Measurements from ENCODE around the gene CSMD2.

CSMD2 gene

DNA sequence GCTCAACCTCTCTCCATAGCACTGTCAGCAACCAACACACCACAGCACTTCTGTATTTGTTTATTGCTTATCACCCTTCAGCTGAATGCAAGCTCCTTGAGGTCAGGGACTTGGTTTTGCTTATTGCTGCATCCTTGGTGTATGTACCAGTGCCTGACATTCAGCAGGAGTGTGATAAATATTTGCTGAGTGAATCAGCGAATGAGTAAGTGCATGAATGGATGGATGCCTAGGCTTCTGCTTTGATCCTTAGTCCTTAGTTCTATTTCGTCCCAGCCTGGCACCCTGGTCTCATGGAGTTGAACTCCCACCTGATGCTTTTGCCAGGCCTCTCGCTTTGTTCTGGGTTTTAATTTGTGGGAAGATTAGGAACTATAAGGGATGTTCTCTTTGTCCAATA, 604.4 kb downstream of the CSMD2 start:
- no peaks in the 10 kb centered on the region for H3K36me3 ChIP-seq (replicated peaks; ENCODE audit: low read depth, low read length)
- H4K20me1 ChIP-seq (ENCODE audit: insufficient read depth, low read length), result no peaks in the 10 kb centered on the region
- no peak overlapping the region for H3K4me2 ChIP-seq (ENCODE audit: low read length)
- H2AFZ ChIP-seq (ENCODE audit: low read depth, low read length), result no peak overlapping the region
- TF ChIP-seq EZH2phosphoT487 (IDR thresholded peaks at IDR 0.05; ENCODE audit: low read depth), result no peak
- TF ChIP-seq, protein P1, sequence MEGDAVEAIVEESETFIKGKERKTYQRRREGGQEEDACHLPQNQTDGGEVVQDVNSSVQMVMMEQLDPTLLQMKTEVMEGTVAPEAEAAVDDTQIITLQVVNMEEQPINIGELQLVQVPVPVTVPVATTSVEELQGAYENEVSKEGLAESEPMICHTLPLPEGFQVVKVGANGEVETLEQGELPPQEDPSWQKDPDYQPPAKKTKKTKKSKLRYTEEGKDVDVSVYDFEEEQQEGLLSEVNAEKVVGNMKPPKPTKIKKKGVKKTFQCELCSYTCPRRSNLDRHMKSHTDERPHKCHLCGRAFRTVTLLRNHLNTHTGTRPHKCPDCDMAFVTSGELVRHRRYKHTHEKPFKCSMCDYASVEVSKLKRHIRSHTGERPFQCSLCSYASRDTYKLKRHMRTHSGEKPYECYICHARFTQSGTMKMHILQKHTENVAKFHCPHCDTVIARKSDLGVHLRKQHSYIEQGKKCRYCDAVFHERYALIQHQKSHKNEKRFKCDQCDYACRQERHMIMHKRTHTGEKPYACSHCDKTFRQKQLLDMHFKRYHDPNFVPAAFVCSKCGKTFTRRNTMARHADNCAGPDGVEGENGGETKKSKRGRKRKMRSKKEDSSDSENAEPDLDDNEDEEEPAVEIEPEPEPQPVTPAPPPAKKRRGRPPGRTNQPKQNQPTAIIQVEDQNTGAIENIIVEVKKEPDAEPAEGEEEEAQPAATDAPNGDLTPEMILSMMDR (IDR thresholded peaks at IDR 0.05; ENCODE audit: low read depth, low read length), result no peak
- no peaks in the 10 kb centered on the region for H3K9me3 ChIP-seq (ENCODE audit: insufficient read depth, low read length)
- no peak overlapping the region for H3K9ac ChIP-seq (ENCODE audit: low read length)
- 0 out of 2 replicates have a peak, but pooled peaks cover 5% of the 10 kb centered on the region for H3K27me3 ChIP-seq (ENCODE audit: low read depth, low read length)
- no peak overlapping the region for H3K27ac ChIP-seq (ENCODE audit: low read length)
- no peaks in the 10 kb centered on the region for H3K4me1 ChIP-seq (ENCODE audit: low read length)
- H3K4me3 ChIP-seq (ENCODE audit: low read length), result no peak overlapping the region
- no peaks in the 10 kb centered on the region for H3K79me2 ChIP-seq (ENCODE audit: low read length)

DNA sequence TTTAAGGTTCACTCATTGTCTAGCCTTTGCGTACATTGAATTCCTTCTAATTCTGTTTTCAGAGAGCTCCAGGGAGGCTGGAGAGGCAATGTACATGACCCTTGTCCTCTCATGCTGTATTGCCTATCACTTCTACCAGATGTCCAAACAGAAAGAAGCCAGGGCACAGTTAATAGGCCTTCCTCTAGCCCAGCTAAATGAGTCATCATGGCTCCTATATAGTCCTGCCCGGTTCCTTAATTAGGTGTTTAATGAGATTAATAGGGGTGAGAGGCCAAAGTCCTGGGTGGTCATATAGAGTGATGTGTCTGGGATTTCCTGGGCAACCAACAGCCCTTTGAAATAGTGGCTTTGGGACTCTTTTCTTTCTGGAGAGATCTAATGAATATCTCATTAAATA, 616.3 kb downstream of the CSMD2 start:
- H3K36me3 ChIP-seq (replicated peaks; ENCODE audit: low read depth, low read length), result no peaks in the 10 kb centered on the region
- no peak overlapping the region for H3K9ac ChIP-seq (ENCODE audit: low read length)
- no peak overlapping the region for H3K27ac ChIP-seq (ENCODE audit: low read length)
- H3K4me3 ChIP-seq (ENCODE audit: low read length), result no peak overlapping the region
- no peak overlapping the region for H2AFZ ChIP-seq (ENCODE audit: low read depth, low read length)
- H3K4me1 ChIP-seq (ENCODE audit: low read length), result no peaks in the 10 kb centered on the region
- H3K79me2 ChIP-seq (ENCODE audit: low read length), result no peaks in the 10 kb centered on the region
- no peaks in the 10 kb centered on the region for H4K20me1 ChIP-seq (ENCODE audit: insufficient read depth, low read length)
- no peaks in the 10 kb centered on the region; the same call in 1 of the 2 replicates for H3K27me3 ChIP-seq (ENCODE audit: low read depth, low read length)
- no peak for TF ChIP-seq EZH2phosphoT487 (IDR thresholded peaks at IDR 0.05; ENCODE audit: low read depth)
- TF ChIP-seq, protein P1 (IDR thresholded peaks at IDR 0.05; ENCODE audit: low read depth, low read length), result no peak
- no peaks in the 10 kb centered on the region for H3K9me3 ChIP-seq (ENCODE audit: insufficient read depth, low read length)
- no peak overlapping the region for H3K4me2 ChIP-seq (ENCODE audit: low read length)

DNA sequence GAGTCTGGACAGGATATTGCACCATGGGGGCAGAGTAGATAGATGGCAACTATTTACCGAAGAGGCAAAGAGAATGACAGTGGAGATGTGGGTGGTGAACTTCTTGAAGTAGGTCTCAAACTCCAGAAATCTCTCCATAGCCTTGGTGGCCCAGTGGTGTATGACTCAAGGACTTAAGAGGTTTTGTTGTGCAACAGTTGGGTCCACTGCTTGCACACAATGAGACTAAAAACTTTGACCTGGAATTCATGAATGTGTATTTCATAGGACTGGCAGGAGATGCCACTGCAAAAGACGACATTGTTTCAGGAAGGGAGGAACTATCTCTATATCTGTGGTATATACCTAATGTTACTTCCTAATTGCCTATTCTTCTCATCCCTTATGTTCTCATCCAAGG, 616.7 kb downstream of the CSMD2 start:
- Histone ChIP-seq H3K36me3 (replicated peaks; ENCODE audit: low read depth, low read length) (no peaks in the 10 kb centered on the region), H3K4me3 (ENCODE audit: low read length) (no peak overlapping the region), H3K9me3 (ENCODE audit: insufficient read depth, low read length) (no peaks in the 10 kb centered on the region), H3K9ac (ENCODE audit: low read length) (no peak overlapping the region), H3K27me3 (ENCODE audit: low read depth, low read length) (no peaks in the 10 kb centered on the region; the same call in 1 of the 2 replicates), H4K20me1 (ENCODE audit: insufficient read depth, low read length) (no peaks in the 10 kb centered on the region), H3K27ac (ENCODE audit: low read length) (no peak overlapping the region), H3K79me2 (ENCODE audit: low read length) (no peaks in the 10 kb centered on the region), H3K4me2 (ENCODE audit: low read length) (no peak overlapping the region), H2AFZ (ENCODE audit: low read depth, low read length) (no peak overlapping the region), H3K4me1 (ENCODE audit: low read length) (no peaks in the 10 kb centered on the region)
- TF ChIP-seq EZH2phosphoT487 (IDR thresholded peaks at IDR 0.05; ENCODE audit: low read depth), result no peak
- TF ChIP-seq, protein P1 (IDR thresholded peaks at IDR 0.05; ENCODE audit: low read depth, low read length), result no peak

DNA sequence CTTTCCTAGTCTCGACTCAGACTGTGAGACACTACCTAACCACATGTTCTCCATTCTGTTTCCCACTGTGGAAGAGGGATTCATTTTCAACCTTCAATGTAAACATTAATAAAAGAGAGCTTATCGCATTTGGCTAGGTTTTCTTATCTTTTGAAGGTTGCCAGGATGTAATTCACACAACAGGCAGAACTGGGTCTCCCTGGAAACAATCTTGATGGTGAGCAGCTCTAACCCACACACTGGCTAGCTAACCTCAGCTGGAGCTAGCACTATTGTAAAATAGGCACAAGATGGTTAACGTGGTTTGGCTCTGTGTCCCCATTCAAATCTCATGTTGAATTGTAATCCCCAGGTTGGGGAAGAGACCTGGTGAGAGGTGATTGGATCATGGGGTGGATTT, 617.5 kb downstream of the CSMD2 start:
- Histone ChIP-seq H3K4me2 (ENCODE audit: low read length) (no peak overlapping the region), H4K20me1 (ENCODE audit: insufficient read depth, low read length) (no peaks in the 10 kb centered on the region), H3K4me1 (ENCODE audit: low read length) (no peaks in the 10 kb centered on the region), H2AFZ (ENCODE audit: low read depth, low read length) (no peak overlapping the region), H3K9ac (ENCODE audit: low read length) (no peak overlapping the region), H3K27me3 (ENCODE audit: low read depth, low read length) (no peaks in the 10 kb centered on the region; the same call in 1 of the 2 replicates), H3K4me3 (ENCODE audit: low read length) (no peak overlapping the region), H3K9me3 (ENCODE audit: insufficient read depth, low read length) (no peaks in the 10 kb centered on the region), H3K36me3 (replicated peaks; ENCODE audit: low read depth, low read length) (no peaks in the 10 kb centered on the region), H3K27ac (ENCODE audit: low read length) (no peak overlapping the region), H3K79me2 (ENCODE audit: low read length) (no peaks in the 10 kb centered on the region)
- TF ChIP-seq EZH2phosphoT487 (IDR thresholded peaks at IDR 0.05; ENCODE audit: low read depth), result no peak
- TF ChIP-seq, protein P1 (IDR thresholded peaks at IDR 0.05; ENCODE audit: low read depth, low read length), result no peak
